Right lobe of liver (tissue), 6 donors: Measurements from ENCODE around the gene DTNA. TPM values are rescaled to one million over a fixed set of nuclear protein-coding genes. Genes with fewer than 3 reads are reported as not detected.

Source experiments
- ATAC-seq, 4 donors: fragments of 200-7000 bp; cut with Tn5 transposase; one replicate each; pipeline ENCODE4 v1.9.1; 2020; ENCODE audit warnings: mild to moderate bottlenecking in 4 of 4, moderate library complexity in 4 of 4
- DNase-seq, 3 donors: peaks; one replicate each; pipeline ENCODE4 v3.0.0-alpha.2; 2020
- H3K27ac ChIP-seq, 3 donors: fragments of 200-600 bp; one replicate each; pipeline ENCODE4 v1.8.0; 2022
- H3K27me3 ChIP-seq, 2 donors: fragments of 200-600 bp; one replicate each; pipeline ENCODE4 v1.8.0; 2022
- H3K36me3 ChIP-seq, 4 donors: fragments of 200-600 bp; sonication (generic) in 1 of 4; one replicate each; pipeline versions ENCODE4 v1.5.1 to v1.8.0; 2017 to 2022; ENCODE audit warnings: control low read depth in 1 of 4
- H3K4me1 ChIP-seq, 4 donors: fragments of 200-600 bp; sonication (generic) in 1 of 4; one replicate each; pipeline versions ENCODE4 v1.5.1 to v1.8.0; 2017 to 2022; ENCODE audit warnings: control low read depth in 1 of 4
- H3K4me3 ChIP-seq, 3 donors: fragments of 200-600 bp; one replicate each; pipeline ENCODE4 v1.8.0; 2022
- H3K9me3 ChIP-seq, 4 donors: fragments of 200-600 bp; sonication (generic) in 1 of 4; one replicate each; pipeline versions ENCODE4 v1.5.1 to v1.8.0; 2017 to 2022; ENCODE audit warnings: control low read depth in 1 of 4
- POLR2A ChIP-seq: fragments of 450-650 bp; IDR thresholded peaks from one replicate; pipeline ENCODE4 v1.6.1; 2017; ENCODE audit warnings: antibody characterized with exemption, mild to moderate bottlenecking
- WGBS: methylation state at CpG from one replicate; pipeline ENCODE4 v1.1.6; 2018; ENCODE audit warnings: low coverage, low lambda C conversion rate; ENCODE audit not compliant: insufficient coverage; ENCODE audit errors: missing lambda C conversion rate; 5-methylcytosine and 5-hydroxymethylcytosine counted together
- intact Hi-C, 2 donors: fragments of 100-400 bp; cut with DNase I; formaldehyde crosslinking; loops; one replicate each; pipeline versions ENCODE4 v1.11.2 to v1.14.1; 2022
- total RNA-seq, 6 experiments: library from RNA; depleted of rRNA in 2 of 6; stranded (reverse); fragments of >200 nt in 2 of 6; fragmentation: NEBNext Ultra II Directional in 3 of 6; extraction: Animal tissue kit (Norgen Biotek cat#: 25700) in 3 of 6; gene quantifications; one replicate each; pipeline versions ENCODE4 v1.1.0 to v1.2.4, GENCODE V29; 2016 to 2023
- TF ChIP-seq, protein P1 (sequence below), 4 donors: fragments of 200-600 bp in 3 of 4; fragments of 450-650 bp in 1 of 4; IDR thresholded peaks; one replicate each; pipeline versions ENCODE4 v1.5.1 to v1.8.0; 2016 to 2022; ENCODE audit warnings: antibody characterized with exemption in 4 of 4, mild to moderate bottlenecking in 2 of 4
- donor health status: DM: no; HTN: yes; CAD: no.
- donor health status: DM: no; HTN: no; CAD: no.
- donor health status: DM: no; HTN: no; CAD: no.
- donor health status: DM: no; HTN: yes; CAD: no.
- donor health status: DM: no; HTN: yes; CAD: no.

DTNA gene
- total RNA-seq, 6 experiments from 2014 or later: 0.90 to 29.4 (median 13.7) TPM

DNA sequence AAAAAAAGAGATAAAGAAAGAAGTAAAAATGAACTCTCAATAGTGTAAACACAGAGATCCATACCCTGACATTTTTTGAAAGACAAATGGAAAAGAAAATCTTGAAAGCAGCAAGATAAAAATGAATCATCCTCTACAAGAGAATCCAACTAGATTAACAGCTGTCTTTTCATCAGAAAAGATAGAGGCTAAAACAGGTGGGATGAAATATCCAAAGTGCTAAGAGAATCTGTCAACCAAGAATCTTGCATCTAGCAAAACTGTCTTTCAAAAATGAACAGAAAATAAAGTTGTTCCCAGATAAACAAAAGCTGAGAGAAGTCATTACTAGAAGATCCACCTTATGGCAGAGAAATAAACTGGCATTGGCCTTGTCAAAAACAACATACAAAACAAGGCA is 213.8 kb downstream of the DTNA start:
- H3K27me3 ChIP-seq: no peaks in the 10 kb centered on the region
- intact Hi-C loops: no loop called here
- DNase-seq (no peak), ATAC-seq (no peak)
- peaks cover 0 to 5% (median 0%) of the 10 kb centered on the region in 4 donors for H3K4me1 ChIP-seq
- no peaks in the 10 kb centered on the region for H3K9me3 ChIP-seq
- H3K27ac ChIP-seq: no peak overlapping the region
- H3K36me3 ChIP-seq: no peaks in the 10 kb centered on the region
- TF ChIP-seq, protein P1, sequence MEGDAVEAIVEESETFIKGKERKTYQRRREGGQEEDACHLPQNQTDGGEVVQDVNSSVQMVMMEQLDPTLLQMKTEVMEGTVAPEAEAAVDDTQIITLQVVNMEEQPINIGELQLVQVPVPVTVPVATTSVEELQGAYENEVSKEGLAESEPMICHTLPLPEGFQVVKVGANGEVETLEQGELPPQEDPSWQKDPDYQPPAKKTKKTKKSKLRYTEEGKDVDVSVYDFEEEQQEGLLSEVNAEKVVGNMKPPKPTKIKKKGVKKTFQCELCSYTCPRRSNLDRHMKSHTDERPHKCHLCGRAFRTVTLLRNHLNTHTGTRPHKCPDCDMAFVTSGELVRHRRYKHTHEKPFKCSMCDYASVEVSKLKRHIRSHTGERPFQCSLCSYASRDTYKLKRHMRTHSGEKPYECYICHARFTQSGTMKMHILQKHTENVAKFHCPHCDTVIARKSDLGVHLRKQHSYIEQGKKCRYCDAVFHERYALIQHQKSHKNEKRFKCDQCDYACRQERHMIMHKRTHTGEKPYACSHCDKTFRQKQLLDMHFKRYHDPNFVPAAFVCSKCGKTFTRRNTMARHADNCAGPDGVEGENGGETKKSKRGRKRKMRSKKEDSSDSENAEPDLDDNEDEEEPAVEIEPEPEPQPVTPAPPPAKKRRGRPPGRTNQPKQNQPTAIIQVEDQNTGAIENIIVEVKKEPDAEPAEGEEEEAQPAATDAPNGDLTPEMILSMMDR (IDR thresholded peaks at IDR 0.05): no peak
- TF ChIP-seq POLR2A: no peak
- H3K4me3 ChIP-seq: no peak overlapping the region

DNA sequence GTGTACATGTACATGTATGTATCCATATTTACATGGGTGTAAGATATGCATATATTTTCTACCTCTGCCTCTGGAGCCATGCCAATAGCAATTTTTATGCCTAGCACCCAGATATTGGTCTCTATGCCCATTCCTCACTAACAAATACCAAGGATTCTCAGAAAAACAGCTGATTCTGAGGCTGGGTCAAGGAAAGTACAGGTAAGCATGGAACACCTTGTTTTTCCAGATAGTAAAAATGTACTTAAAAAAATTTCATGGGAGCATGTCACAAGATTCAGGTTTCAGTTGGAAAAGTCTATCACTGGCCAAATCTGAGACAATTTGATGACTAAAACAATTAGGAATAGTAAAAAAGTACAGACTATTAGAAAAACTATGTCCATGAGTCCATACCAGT is 216.6 kb downstream of the DTNA start:
- intact Hi-C loops: no loop called here
- Histone ChIP-seq H3K36me3 (no peaks in the 10 kb centered on the region), H3K9me3 (no peaks in the 10 kb centered on the region), H3K27ac (no peak overlapping the region), H3K4me3 (no peak overlapping the region), H3K27me3 (no peaks in the 10 kb centered on the region), H3K4me1 (peaks cover 0 to 11% (median 0%) of the 10 kb centered on the region in 4 donors)
- TF ChIP-seq, protein P1 (IDR thresholded peaks at IDR 0.05): no peak
- ATAC-seq (no peak), DNase-seq (no peak)

DNA sequence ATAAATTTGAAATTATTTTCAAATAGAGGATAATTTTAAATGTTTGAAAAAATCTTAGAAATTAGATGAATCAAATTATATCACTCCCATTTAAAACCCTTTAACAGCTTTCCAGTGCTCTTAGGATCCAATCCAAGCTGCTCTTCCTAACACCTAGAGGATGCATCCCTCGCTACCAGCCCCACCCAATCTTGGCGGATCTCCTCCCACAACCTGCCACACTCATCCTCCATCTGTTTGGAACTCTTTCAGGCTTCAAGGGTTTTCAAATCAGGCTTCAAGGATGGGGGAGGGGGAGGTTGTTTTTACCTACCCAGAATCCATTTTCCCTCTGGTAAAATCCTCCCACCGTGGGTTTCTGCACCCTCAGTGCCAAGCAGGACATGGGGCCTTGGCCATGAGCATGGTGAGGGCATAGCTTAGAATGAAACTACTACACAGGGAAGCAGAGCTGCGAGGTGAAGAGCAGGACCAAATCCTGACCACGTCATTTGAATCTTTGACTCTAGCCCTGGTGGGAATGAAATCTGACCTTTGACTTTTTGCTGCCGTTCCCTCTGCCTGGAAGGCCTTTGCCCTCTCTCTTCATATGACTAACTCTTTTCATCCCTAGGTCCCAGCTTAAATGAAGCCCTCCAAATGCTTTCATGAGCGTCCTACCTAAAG is 218.1 kb downstream of the DTNA start:
- DNase-seq: peak in 2 of 3 donors; percentile 33 to 57
- Histone ChIP-seq H3K36me3 (no peaks in the 10 kb centered on the region), H3K27ac (peak overlapping the region; percentile 37 to 80 (median 71)), H3K27me3 (no peaks in the 10 kb centered on the region), H3K4me1 (peaks cover 0 to 11% (median 0%) of the 10 kb centered on the region in 4 donors), H3K9me3 (no peaks in the 10 kb centered on the region), H3K4me3 (peak overlapping the region in 1 of 3 donors; percentile 37)
- peak; percentile 86 to 93 (median 92) for ATAC-seq
- 47% methylated on average over 6 of the region's 7 CpGs for WGBS
- intact Hi-C loops: no loop called here
- TF ChIP-seq, protein P1 (IDR thresholded peaks at IDR 0.05): no peak
- peak; percentile 88 for TF ChIP-seq POLR2A

- no peak for DNase-seq
- 12% methylated on average over 1 of the region's 1 CpG for WGBS
- intact Hi-C loops: no loop called here
- Histone ChIP-seq H3K4me1 (peaks cover 0 to 11% (median 0%) of the 10 kb centered on the region in 4 donors), H3K27ac (peak overlapping the region; percentile 29 to 80 (median 71)), H3K9me3 (no peaks in the 10 kb centered on the region), H3K27me3 (no peaks in the 10 kb centered on the region), H3K4me3 (no peak overlapping the region), H3K36me3 (no peaks in the 10 kb centered on the region)
- TF ChIP-seq, protein P1 (IDR thresholded peaks at IDR 0.05): no peak
- no peak for TF ChIP-seq POLR2A
- ATAC-seq: no peak
Observed at GRCh38 chr18:34928754-34929335, 218.7 kb downstream of the DTNA start.
